Astrocyte (in vitro differentiated cells and primary cell): Measurements from ENCODE around the gene B4GALT1.

Source experiments
- CTCF ChIP-seq: IDR thresholded peaks from 2 replicates; pipeline ENCODE4 v1.5.1; 2011; ENCODE audit warnings: low read depth, mild to moderate bottlenecking, inconsistent platforms, low read length, moderate library complexity; ENCODE audit not compliant: insufficient read depth
- EZH2 ChIP-seq: IDR thresholded peaks from 2 replicates; pipeline ENCODE4 v1.6.1; 2012; ENCODE audit warnings: mild to moderate bottlenecking, low read length, inconsistent platforms; ENCODE audit not compliant: insufficient read depth

- TF ChIP-seq EZH2 (no peak), CTCF (no peak)
These were observed 16.1 kb downstream of the B4GALT1 start for GRCh38 chr9:33151007-33151557.
